Endothelial cell of umbilical vein (primary cell): ENCODE results near the gene MEX3D. TPM values are rescaled to one million over a fixed set of nuclear protein-coding genes. Genes with fewer than 3 reads are reported as not detected.

ENCODE experiments used
- BruUV-seq: library from RNA; stranded (reverse); fragments of 400-500 nt; replicated peaks from 2 replicates; lab custom pipeline; 2021; lab: Mats Ljungman, UMichigan
- CTCF ChIA-PET: fragments of 300-600, 350-600 bp; sonication (Branson Sonifier 250); formaldehyde crosslinking; loops from one replicate; lab custom pipeline; 2021; ENCODE audit warnings: antibody characterized with exemption, inconsistent platforms; lab: Charles Lee
- POLR2A ChIA-PET: fragments of 300-600, 350-600 bp; sonication (Branson Sonifier 250); formaldehyde crosslinking; loops from one replicate; lab custom pipeline; 2021; ENCODE audit warnings: antibody characterized with exemption, inconsistent platforms; lab: Charles Lee
- DNase-seq: peaks from one replicate; pipeline ENCODE4 v3.0.0-alpha.2; 2011; ENCODE audit warnings: low read depth, low spot score
- FAIRE-seq: peaks from 2 replicates; lab custom pipeline; 2011; peaks lifted over from hg19 to GRCh38; lab: Jason Lieb, UNC
- H2AFZ ChIP-seq: 2 replicates; pipeline ENCODE4 v1.6.0; 2012; ENCODE audit warnings: low read depth, low read length, control low read depth, inconsistent platforms
- H3K27ac ChIP-seq: 2 replicates; pipeline ENCODE4 v1.5.1; 2011; ENCODE audit warnings: low read depth, mild to moderate bottlenecking, control low read depth, low read length, moderate library complexity; ENCODE audit not compliant: insufficient read depth
- H3K27me3 ChIP-seq, 2 experiments: 2 replicates each; pipeline versions ENCODE4 v1.6.0 to v1.6.1; 2011; ENCODE audit warnings: low read length in 2 of 2, mixed read lengths in 1 of 2; ENCODE audit not compliant: control insufficient read depth in 2 of 2, insufficient read depth in 2 of 2
- H3K36me3 ChIP-seq, 2 experiments: 2 replicates in 1 of 2; 3 replicates in 1 of 2; pipeline ENCODE4 v1.5.1; 2011; ENCODE audit warnings: low read length in 2 of 2, mild to moderate bottlenecking in 1 of 2, moderate library complexity in 1 of 2; ENCODE audit not compliant: control insufficient read depth in 2 of 2, insufficient read depth in 2 of 2; ENCODE audit errors: extremely low read depth in 1 of 2
- H3K4me1 ChIP-seq: 3 replicates; pipeline ENCODE4 v1.5.1; 2011; ENCODE audit warnings: mild to moderate bottlenecking, low read length; ENCODE audit not compliant: control insufficient read depth, insufficient read depth; ENCODE audit errors: extremely low read depth
- H3K4me2 ChIP-seq: 2 replicates; pipeline ENCODE4 v1.6.1; 2011; ENCODE audit warnings: low read length, control low read depth, mixed read lengths; ENCODE audit not compliant: insufficient read depth
- H3K4me3 ChIP-seq, 3 experiments: fragments of 200-600 bp in 1 of 3; sonication (generic), shearing (Covaris generic) in 1 of 3; replicated peaks in 1 of 3; 2 replicates each; pipeline ENCODE4 v1.5.1; 2011 to 2016; ENCODE audit warnings: control low read depth in 3 of 3, low read length in 3 of 3, mild to moderate bottlenecking in 2 of 3, inconsistent platforms in 1 of 3, low read depth in 1 of 3, moderate library complexity in 1 of 3; ENCODE audit not compliant: insufficient read depth in 1 of 3
- H3K79me2 ChIP-seq: 2 replicates; pipeline ENCODE4 v1.6.0; 2012; ENCODE audit warnings: low read length, inconsistent platforms; ENCODE audit not compliant: control insufficient read depth, insufficient read depth
- H3K9ac ChIP-seq: replicated peaks from 2 replicates; pipeline ENCODE3; 2011; ENCODE audit warnings: low read length, control low read depth; ENCODE audit not compliant: insufficient read depth; ENCODE audit errors: extremely low read depth
- H3K9me1 ChIP-seq: replicated peaks from 3 replicates; pipeline ENCODE4 v1.6.0; 2011; ENCODE audit warnings: mild to moderate bottlenecking, low read length; ENCODE audit not compliant: control insufficient read depth, insufficient read depth; ENCODE audit errors: extremely low read depth
- H3K9me3 ChIP-seq: replicated peaks from 2 replicates; pipeline ENCODE4 v1.5.1; 2012; ENCODE audit warnings: low read length, inconsistent platforms; ENCODE audit not compliant: control insufficient read depth, insufficient read depth
- H4K20me1 ChIP-seq: replicated peaks from 2 replicates; pipeline ENCODE3; 2011; ENCODE audit warnings: mild to moderate bottlenecking, low read length; ENCODE audit not compliant: control insufficient read depth, insufficient read depth; ENCODE audit errors: extremely low read depth
- CTCF ChIP-seq, 2 donors: IDR thresholded peaks; 1 replicate in 1 of 2; 2 replicates in 1 of 2; pipeline ENCODE4 v1.5.1; 2011; ENCODE audit warnings: low read length in 2 of 2, mild to moderate bottlenecking in 2 of 2, moderate library complexity in 2 of 2, control low read depth in 1 of 2, inconsistent platforms in 1 of 2, low read depth in 1 of 2; ENCODE audit not compliant: insufficient read depth in 1 of 2; ENCODE audit errors: extremely low read depth in 1 of 2
- EZH2 ChIP-seq: IDR thresholded peaks from 2 replicates; pipeline ENCODE4 v1.6.1; 2012; ENCODE audit warnings: borderline replicate concordance, low read depth, mild to moderate bottlenecking, moderate library complexity, low read length, inconsistent platforms; ENCODE audit not compliant: severe bottlenecking
- FOS ChIP-seq: IDR thresholded peaks from 2 replicates; pipeline ENCODE4 v1.6.1; 2011; ENCODE audit warnings: mild to moderate bottlenecking, low read length, moderate library complexity, borderline replicate concordance; ENCODE audit not compliant: insufficient read depth
- GATA2 ChIP-seq: IDR thresholded peaks from 2 replicates; pipeline ENCODE4 v1.7.0; 2011; ENCODE audit warnings: low read depth, mild to moderate bottlenecking, moderate library complexity, mixed read lengths, low read length; ENCODE audit not compliant: insufficient read length, insufficient read depth
- JUN ChIP-seq: IDR thresholded peaks from 2 replicates; pipeline ENCODE4 v1.6.1; 2011; ENCODE audit warnings: borderline replicate concordance, low read depth; ENCODE audit not compliant: insufficient read length, insufficient read depth
- MAX ChIP-seq: IDR thresholded peaks from 2 replicates; pipeline ENCODE4 v1.6.1; 2011; ENCODE audit not compliant: insufficient read depth, insufficient read length
- MYC ChIP-seq: IDR thresholded peaks from one replicate; pipeline ENCODE4 v1.6.1; 2011; ENCODE audit warnings: mild to moderate bottlenecking, low read depth, low read length
- POLR2A ChIP-seq: IDR thresholded peaks from 2 replicates; pipeline ENCODE4 v1.6.1; 2012; ENCODE audit warnings: low read depth, mild to moderate bottlenecking, control low read depth, low read length
- POLR2AphosphoS5 ChIP-seq: IDR thresholded peaks from 2 replicates; pipeline ENCODE4 v1.6.1; 2012; ENCODE audit warnings: low read depth, mild to moderate bottlenecking, control low read depth, low read length, moderate library complexity; ENCODE audit not compliant: insufficient read depth
- dilution Hi-C: fragments of 300-500 bp; cut with MboI; formaldehyde crosslinking; loops from one replicate; pipeline ENCODE4 v1.15.0; 2019; ENCODE audit warnings: low sequenced_read_pairs; ENCODE audit not compliant: extremely low pct_ligation_motif_present
- intact Hi-C: fragments of 100-400 bp; cut with micrococcal nuclease; formaldehyde crosslinking; loops from one replicate; pipeline ENCODE4 v1.10.0; 2022
- polyA plus RNA-seq, 4 experiments: library from polyadenylated mRNA; depleted of rRNA in 3 of 4; stranded (reverse) in 3 of 4; unstranded in 1 of 4; fragments of >200 nt; gene quantifications; 2 replicates each; pipeline versions ENCODE4 v1.2.1 to v1.2.3, GENCODE V29; 2011 to 2012; ENCODE audit warnings: missing spikeins in 1 of 4
- total RNA-seq: library from RNA; stranded (reverse); gene quantifications from 2 replicates; pipeline ENCODE4 v1.2.3, GENCODE V29; 2021

MEX3D gene
- total and polyA plus RNA-seq, 2 donors (not counting 3 experiments of a cell fraction or from before 2014, with no cell fraction given), result 30.0 to 96.7 TPM

GRCh38 chr19:1574354-1575136, 6.4 kb upstream of the MEX3D start:
- TF ChIP-seq CTCF (IDR thresholded peaks at IDR 0.05; ENCODE audit: extremely low read depth in 1 of 2, insufficient read depth in 1 of 2, low read depth in 1 of 2, low read length in 2 of 2), result no peak
- Histone ChIP-seq H3K9me3 (no peaks in the 10 kb centered on the region), H3K9ac (no peak overlapping the region), H3K27ac (no peak overlapping the region), H3K27me3 (peaks cover 0 to 4% of the 10 kb centered on the region in 2 experiments), H4K20me1 (no peaks in the 10 kb centered on the region), H3K9me1 (no peaks in the 10 kb centered on the region), H3K4me3 (no peak overlapping the region), H3K4me2 (no peak overlapping the region), H3K36me3 (peaks cover 10 to 24% of the 10 kb centered on the region in 2 experiments), H3K4me1 (no peaks in the 10 kb centered on the region), H2AFZ (no peak overlapping the region), H3K79me2 (no peaks in the 10 kb centered on the region)
- BruUV-seq, result no TSS peak
- ChIA-PET CTCF (no interaction called here), POLR2A (no interaction called here)
- intact Hi-C loops, result no loop called here
- DNase-seq (no peak), FAIRE-seq (no peak)
- dilution Hi-C loops, result no loop called here

GRCh38 chr19:1572795-1573194, 4.7 kb upstream of the MEX3D start:
- H3K36me3 ChIP-seq, result peaks cover 5 to 15% of the 10 kb centered on the region in 2 experiments
- no peak overlapping the region for H3K4me3 ChIP-seq
- H3K9me3 ChIP-seq, result no peaks in the 10 kb centered on the region
- intact Hi-C loops (no loop called here), dilution Hi-C loops (no loop called here)
- H3K27me3 ChIP-seq, result peaks cover 0 to 6% of the 10 kb centered on the region in 2 experiments
- DNase-seq (no peak), FAIRE-seq (no peak)
- H2AFZ ChIP-seq, result no peak overlapping the region
- no peak overlapping the region for H3K4me2 ChIP-seq
- BruUV-seq, result no TSS peak
- no peak for TF ChIP-seq MYC
- no peak for TF ChIP-seq FOS
- no peak for TF ChIP-seq EZH2
- TF ChIP-seq GATA2, result no peak
- no peak for TF ChIP-seq POLR2A
- no peak for TF ChIP-seq JUN
- no peak for TF ChIP-seq CTCF (IDR thresholded peaks at IDR 0.05; ENCODE audit: extremely low read depth in 1 of 2, insufficient read depth in 1 of 2, low read depth in 1 of 2, low read length in 2 of 2)
- TF ChIP-seq MAX, result no peak
- no peak for TF ChIP-seq POLR2AphosphoS5
- no peaks in the 10 kb centered on the region for H3K4me1 ChIP-seq
- H3K27ac ChIP-seq, result no peak overlapping the region
- no peaks in the 10 kb centered on the region for H3K79me2 ChIP-seq
- H3K9ac ChIP-seq, result no peak overlapping the region
- H4K20me1 ChIP-seq, result no peaks in the 10 kb centered on the region
- no peaks in the 10 kb centered on the region for H3K9me1 ChIP-seq
- ChIA-PET POLR2A (no interaction called here), CTCF (no interaction called here)
